ENCODE measurements around the gene DHTKD1. TPM values are rescaled to one million over a fixed set of nuclear protein-coding genes. Genes with fewer than 3 reads are reported as not detected.

Gene DHTKD1
- total RNA-seq, 1 experiment from 2014 or later, result 20.6 TPM

- intact Hi-C loops (cut with micrococcal nuclease), result no loop called here
These were observed 5.8 kb upstream of the DHTKD1 start for GRCh38 chr10:12062754-12063482.

More at GRCh38 chr10:12062754-12063482, 5.8 kb upstream of the DHTKD1 start:
- H3K9ac ChIP-seq (ENCODE audit: low read length), result no peak overlapping the region
- H2AFZ ChIP-seq (ENCODE audit: low read depth, low read length, poor library complexity, severe bottlenecking), result no peak overlapping the region
- ChIA-PET RAD21 (ENCODE audit: low non-redundant PET in 1 of 2, low total read pairs in 2 of 2, uncharacterized antibody in 2 of 2, unreplicated experiment in 2 of 2) (no interaction called here), CTCF (no interaction called here), POLR2A (no interaction called here)
- TF ChIP-seq CEBPB (IDR thresholded peaks at IDR 0.05; ENCODE audit: low read depth), result no peak
- no peak for TF ChIP-seq TCF7L2 (IDR thresholded peaks at IDR 0.05; ENCODE audit: borderline replicate concordance, extremely low read depth, insufficient read depth, insufficient read length)
- TF ChIP-seq SIN3A (IDR thresholded peaks at IDR 0.05; ENCODE audit: low read depth), result no peak
- TF ChIP-seq CTCF (IDR thresholded peaks at IDR 0.05 in 2 of 3, conservative IDR thresholded peaks at IDR 0.05 in 1 of 3; ENCODE audit: borderline replicate concordance in 1 of 3, insufficient read depth in 1 of 3, low read depth in 2 of 3, low read length in 2 of 3), result no peak
- TF ChIP-seq ZBTB33 (IDR thresholded peaks at IDR 0.05; ENCODE audit: extremely low read depth, insufficient replicate concordance, low read length), result no peak
- no peak for TF ChIP-seq EGR1 (IDR thresholded peaks at IDR 0.05; ENCODE audit: low read depth)
- TF ChIP-seq FOSL1 (IDR thresholded peaks at IDR 0.05; ENCODE audit: low read depth), result no peak
- no peak for TF ChIP-seq RAD21 (IDR thresholded peaks at IDR 0.05; ENCODE audit: low read depth)
- TF ChIP-seq MAX (IDR thresholded peaks at IDR 0.05), result no peak
- no peak for TF ChIP-seq ZFX (IDR thresholded peaks at IDR 0.05)
- no peak for TF ChIP-seq YY1 (IDR thresholded peaks at IDR 0.05; ENCODE audit: extremely low read depth, insufficient replicate concordance, low read depth, low read length)
- no peak for TF ChIP-seq REST (IDR thresholded peaks at IDR 0.05; ENCODE audit: low read depth)
- TF ChIP-seq POLR2AphosphoS5 (IDR thresholded peaks at IDR 0.05; ENCODE audit: low read depth, low read length), result no peak
- no peaks in the 10 kb centered on the region for H4K20me1 ChIP-seq (ENCODE audit: insufficient read depth)
- ATAC-seq, result no peak
- no peak overlapping the region for H3K4me3 ChIP-seq (replicated peaks in 1 of 2; ENCODE audit: low read depth in 1 of 2, low read length in 2 of 2)
- H3K27ac ChIP-seq (ENCODE audit: low read depth, low read length), result no peak overlapping the region
- H3K4me1 ChIP-seq (ENCODE audit: control insufficient read depth in 1 of 2, insufficient read depth in 2 of 2, low read length in 2 of 2), result peaks cover under 1 to 7% of the 10 kb centered on the region in 2 experiments; a peak in 3 of 4 replicates
- H3K4me2 ChIP-seq (ENCODE audit: low read length), result no peak overlapping the region
- no peaks in the 10 kb centered on the region for H3K79me2 ChIP-seq (ENCODE audit: insufficient read depth, low read length)
- H3K27me3 ChIP-seq (ENCODE audit: insufficient read depth, low read length), result no peaks in the 10 kb centered on the region
- no peak for DNase-seq (ENCODE audit: low read depth, low spot score)
- H3K36me3 ChIP-seq (ENCODE audit: control insufficient read depth in 1 of 2, insufficient read depth in 2 of 2, low read length in 2 of 2), result no peaks in the 10 kb centered on the region
- no peaks in the 10 kb centered on the region for H3K9me3 ChIP-seq (ENCODE audit: control insufficient read depth in 1 of 2, insufficient read depth in 1 of 2, low read depth in 1 of 2, low read length in 2 of 2)
- H3K9me2 ChIP-seq (ENCODE audit: insufficient read depth), result no peaks in the 10 kb centered on the region
- no TSS peak for BruUV-seq (replicated peaks)

Measured in HCT116 (cell line).